ENCODE data around the gene ENTPD1.

Gene ENTPD1

DNA sequence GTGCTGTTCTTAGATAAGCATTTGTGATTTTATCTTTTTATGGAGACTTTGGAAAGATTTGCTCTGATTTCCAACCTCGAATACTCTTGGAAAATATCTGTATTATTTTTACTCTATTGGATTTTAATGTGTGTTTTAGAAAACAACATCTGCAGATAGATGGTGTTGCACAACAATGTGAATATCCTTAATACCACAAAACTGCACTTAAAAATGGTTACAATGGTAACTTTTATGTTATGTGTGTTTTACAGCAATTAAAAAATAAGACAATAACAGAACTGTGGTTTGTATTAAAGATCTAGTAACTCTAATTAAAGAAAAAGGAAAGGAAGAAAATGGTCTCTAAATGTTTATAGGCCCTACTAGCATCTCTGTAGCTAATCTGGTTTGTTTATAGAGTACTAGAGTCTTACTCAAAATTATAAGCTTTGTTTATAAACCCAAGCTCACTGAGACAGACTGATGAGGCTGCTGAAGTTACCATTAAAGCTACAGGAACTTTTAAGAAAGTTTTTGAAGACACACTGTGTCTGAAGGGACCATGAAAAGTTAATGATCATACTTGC lies 77.2 kb downstream of the ENTPD1 start:
- DNase-seq, result no peak

- DNase-seq, result no peak
Measured at GRCh38 chr10:95834406-95834805, 78.4 kb downstream of the ENTPD1 start.

DNA sequence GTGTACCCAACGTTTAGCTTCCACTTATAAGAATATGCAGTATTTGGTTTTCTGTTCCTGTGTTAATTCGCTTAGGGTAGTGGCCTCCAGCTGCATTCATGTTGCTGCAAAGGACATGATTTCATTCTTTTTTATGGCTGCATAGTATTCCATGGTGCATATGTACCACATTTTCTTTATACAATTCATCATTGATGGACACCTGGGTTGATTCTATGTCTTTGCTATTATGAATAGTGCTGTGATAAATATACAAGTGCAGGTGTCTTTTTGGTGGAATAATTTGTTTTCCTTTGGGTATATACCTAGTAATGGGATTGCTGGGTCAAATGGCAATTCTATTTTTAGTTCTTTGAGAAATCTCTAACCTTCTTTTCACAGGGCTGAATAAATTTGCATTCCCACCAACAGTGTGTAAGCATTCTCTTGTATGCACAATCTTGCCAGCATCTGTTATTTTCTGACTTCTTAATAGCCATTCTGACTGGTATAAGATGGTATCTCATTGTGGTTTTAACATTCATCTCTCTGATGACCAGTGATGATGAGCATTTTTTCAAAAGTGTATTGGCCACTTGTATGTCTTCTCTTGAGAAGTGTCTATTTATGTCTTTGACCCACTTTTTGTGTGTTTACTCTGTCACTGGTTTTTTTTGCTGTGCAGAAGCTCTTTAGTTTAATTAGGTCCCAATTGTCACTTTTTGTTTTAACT lies 79.3 kb downstream of the ENTPD1 start:
- no peak for DNase-seq

DNA sequence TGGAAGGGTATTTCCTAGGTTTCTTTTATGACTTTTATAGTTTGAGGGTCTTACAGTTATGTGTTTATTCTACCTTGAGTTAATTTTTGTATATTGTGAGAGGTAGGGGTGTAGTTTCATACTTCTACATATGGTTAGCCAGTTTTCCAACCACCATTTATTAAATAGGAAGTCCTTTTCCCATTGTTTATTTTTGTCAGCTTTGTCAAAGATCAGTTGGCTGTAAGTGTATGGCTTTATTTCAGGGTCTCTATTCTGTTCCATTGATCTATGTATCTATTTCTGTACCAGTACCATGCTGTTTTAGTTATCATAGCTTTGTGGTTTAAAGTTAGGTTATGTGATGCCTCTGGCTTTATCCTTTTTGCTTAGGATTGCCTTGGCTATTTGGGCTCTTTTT lies 79.9 kb downstream of the ENTPD1 start:
- DNase-seq, result no peak

DNA sequence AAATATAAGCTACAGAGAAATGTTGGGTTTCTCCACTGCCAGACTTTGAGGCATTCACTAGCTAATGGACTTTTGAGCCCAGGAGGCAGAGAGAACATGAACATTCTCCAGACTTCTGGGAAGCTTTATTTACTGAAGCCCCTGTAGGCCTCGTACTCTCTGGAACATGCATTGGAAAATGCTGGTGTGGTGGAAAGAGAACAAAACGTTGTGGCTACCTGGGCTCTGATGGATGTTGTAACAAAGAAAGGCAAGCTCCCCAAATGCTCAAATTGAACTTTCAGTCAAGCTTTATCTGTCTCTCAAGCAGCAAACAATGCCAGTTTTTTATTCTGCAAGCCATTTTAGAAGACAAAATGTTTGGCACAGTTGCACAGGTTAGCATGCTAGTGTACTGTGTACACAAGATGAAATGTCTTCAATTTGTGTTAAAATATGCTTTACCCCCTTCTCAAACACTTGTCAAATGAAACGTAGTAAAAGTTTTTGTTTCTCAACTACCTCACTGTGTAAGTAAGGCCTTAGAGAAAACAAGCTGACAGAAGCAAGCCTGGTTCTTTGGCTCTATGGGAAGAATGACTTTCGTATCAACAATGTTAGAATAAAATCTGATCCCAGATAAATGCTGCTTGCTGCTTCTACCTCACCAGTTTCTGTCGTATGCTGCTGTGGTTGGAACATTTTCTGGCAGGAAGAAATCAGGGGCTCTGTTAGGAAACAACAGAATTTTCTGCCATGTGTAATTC lies 80.8 kb downstream of the ENTPD1 start:
- no peak for DNase-seq

GRCh38 chr10:95837356-95837776 lies 81.4 kb downstream of the ENTPD1 start:
- DNase-seq, result no peak

DNA sequence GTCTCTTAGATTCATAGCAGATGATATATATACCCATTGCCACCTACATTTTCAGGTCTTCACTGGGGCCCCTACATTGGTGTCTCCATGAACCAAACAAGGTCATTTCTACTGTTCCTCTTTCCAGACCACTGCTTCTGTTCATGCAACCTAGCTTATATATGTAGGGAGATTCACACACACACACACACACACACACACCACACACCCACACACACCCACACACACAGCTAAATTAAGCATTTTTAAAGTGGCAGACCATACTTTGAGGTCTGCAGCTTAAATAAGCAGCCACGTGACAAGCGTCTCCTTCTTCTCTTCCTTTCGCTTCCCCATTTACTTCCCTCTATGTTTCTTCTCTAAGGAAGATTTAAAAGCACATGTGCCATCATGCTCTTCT lies 81.8 kb downstream of the ENTPD1 start:
- no peak for DNase-seq

GRCh38 chr10:95840121-95840520 lies 84.2 kb downstream of the ENTPD1 start:
- no peak for DNase-seq

GRCh38 chr10:95840681-95841080 lies 84.7 kb downstream of the ENTPD1 start:
- DNase-seq, result no peak

- DNase-seq, result peak in 1 of 2 experiments; percentile 31
Measured at GRCh38 chr10:95841661-95842498, 85.9 kb downstream of the ENTPD1 start.

DNA sequence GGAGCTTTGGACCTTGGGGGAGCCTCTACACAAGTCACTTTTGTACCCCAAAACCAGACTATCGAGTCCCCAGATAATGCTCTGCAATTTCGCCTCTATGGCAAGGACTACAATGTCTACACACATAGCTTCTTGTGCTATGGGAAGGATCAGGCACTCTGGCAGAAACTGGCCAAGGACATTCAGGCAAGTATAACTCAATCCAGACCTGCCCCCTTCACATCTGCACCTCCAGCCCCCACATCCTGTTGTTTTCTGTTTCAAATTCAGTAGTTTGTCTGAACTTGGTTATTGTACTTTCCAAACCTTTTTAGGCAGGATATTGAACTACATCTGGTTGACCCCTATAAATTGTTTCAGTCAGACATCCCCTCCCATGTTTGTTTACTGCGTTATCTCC lies 89.4 kb downstream of the ENTPD1 start:
- DNase-seq, result no peak

DNA sequence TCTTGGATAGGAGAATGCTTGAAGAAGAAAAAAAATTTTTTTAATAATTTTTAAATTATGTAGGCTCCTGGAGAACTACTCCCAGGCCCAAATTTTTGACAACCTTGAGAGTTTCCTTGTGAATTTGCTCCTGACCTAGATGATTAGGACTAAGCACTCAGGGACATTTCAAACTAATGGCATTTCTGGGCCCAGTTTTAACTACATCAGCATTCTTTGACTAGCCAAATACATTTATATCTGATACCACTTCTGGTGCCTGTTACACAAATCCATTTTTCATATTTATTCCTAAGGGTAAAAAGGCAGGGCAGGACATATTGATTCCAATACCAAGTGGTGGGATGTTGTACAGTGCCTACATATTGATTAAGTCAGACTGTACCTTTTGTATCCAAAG lies 91.0 kb downstream of the ENTPD1 start:
- DNase-seq, result no peak

- no peak for DNase-seq
Measured at GRCh38 chr10:95848841-95849240, 92.9 kb downstream of the ENTPD1 start.

DNA sequence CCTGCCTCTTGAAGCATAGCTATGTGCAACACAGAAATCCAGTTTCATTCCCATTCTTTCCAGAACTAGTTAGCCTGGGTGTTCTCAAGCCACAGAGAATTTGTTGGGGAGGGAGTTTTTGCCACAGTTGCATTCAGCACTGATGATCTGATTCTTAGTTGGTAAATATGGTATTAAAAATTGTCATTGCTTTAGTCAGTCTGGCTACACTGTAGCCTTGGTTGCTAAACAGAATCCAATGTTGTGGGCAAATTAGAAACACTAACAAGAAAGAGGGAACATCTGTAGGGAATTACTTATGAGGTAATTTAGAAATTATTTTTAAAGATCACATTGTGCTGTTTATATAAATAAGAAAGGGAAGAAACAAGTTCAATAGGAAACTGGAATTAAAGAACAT lies 94.8 kb downstream of the ENTPD1 start:
- DNase-seq, result no peak

GRCh38 chr10:95860166-95860940 lies 104.4 kb downstream of the ENTPD1 start:
- no peak for DNase-seq

GRCh38 chr10:95861386-95861785 lies 105.4 kb downstream of the ENTPD1 start:
- no peak for DNase-seq

- DNase-seq, result peak in 1 of 2 experiments; percentile 3
Measured at GRCh38 chr10:95864906-95865813, 109.2 kb downstream of the ENTPD1 start.

- DNase-seq, result no peak
Measured at GRCh38 chr10:95865814-95866466, 110.0 kb downstream of the ENTPD1 start.

DNA sequence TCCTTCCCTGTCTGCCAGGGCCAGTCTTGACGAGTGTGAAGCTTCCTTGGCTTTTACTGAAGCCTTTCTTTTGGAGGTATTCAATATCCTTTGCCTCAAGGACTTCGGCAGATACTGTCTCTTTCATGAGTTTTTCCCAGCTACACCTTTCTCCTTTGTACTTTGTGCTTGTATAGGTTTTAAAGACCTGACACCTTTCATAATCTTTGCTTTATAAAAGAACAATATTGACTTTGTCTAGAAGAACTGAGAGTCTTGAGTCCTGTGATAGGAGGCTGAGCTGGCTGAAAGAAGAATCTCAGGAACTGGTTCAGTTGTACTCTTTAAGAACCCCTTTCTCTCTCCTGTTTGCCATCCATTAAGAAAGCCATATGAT lies 110.5 kb downstream of the ENTPD1 start:
- no peak for DNase-seq

- no peak for DNase-seq
Measured at GRCh38 chr10:95867866-95868265, 111.9 kb downstream of the ENTPD1 start.
